ENCODE data around the gene TMSB10.
"Not testable (repeated sequence)": the region's sequence is repeated elsewhere in the genome, so short reads cannot be mapped to it uniquely, and the experiment has no call there.

TMSB10 gene

DNA sequence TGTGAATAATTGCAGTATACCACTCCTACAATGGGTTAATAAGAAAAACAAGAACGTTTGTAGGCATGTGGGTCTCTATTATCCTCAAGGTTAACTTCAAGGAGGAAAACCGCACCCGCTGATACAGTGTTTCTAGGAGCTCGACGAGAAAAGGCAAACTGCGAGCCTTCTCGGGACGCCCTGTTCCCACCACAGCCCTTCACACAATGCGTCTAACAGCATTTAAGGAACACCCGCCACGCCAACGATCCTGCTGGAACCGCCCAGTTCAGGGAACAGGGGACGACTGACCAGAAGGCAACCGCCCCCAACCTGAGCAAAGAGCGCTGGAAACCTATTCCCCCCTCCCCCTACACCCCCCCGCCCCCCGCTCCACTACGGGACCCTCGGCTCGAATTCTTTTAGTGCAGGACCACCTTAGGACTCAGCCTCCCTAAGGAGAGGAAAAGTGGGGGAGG is 710 bp upstream of the TMSB10 start:
- no peak for DNase-seq

- peak in 3 of 4 experiments; percentile 20 to 33 (median 25) for DNase-seq
Measured at GRCh38 chr2:84906108-84906899, 848 bp downstream of the TMSB10 start.

GRCh38 chr2:84906900-84907714 is 1.7 kb downstream of the TMSB10 start:
- DNase-seq: peak in 2 of 4 experiments; percentile 24 to 41

DNA sequence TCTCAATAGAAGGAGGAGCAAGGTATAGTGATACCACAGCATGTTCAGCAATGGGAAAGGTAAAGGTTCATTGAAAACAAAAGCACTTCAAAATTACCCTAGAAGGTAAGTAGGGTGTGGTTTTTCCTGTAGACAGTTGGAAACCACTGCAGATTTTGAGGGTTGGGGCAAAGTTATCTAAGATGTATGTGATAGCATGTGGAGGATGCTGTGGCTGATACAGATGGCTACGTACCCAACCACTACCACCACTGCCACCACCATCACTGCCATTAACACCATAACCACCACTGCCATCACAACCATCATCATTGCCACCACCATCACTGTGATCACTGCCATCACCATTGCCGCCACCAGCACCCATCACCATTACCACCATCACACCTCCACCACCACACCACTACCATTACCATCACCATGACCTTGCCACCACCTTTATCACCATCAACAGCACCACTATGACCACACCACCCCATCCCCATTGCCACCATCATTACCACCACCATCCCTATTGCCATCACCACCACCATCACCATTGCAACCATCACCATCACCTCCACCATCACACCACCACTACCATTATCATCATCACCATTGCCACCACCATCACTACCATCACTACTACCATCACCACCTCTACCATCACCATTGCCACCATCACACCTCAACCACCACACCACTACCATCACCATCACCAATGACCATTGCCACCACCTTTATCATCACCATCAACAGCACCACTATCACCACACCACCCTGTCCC is 3.7 kb downstream of the TMSB10 start:
- no peak for DNase-seq

DNA sequence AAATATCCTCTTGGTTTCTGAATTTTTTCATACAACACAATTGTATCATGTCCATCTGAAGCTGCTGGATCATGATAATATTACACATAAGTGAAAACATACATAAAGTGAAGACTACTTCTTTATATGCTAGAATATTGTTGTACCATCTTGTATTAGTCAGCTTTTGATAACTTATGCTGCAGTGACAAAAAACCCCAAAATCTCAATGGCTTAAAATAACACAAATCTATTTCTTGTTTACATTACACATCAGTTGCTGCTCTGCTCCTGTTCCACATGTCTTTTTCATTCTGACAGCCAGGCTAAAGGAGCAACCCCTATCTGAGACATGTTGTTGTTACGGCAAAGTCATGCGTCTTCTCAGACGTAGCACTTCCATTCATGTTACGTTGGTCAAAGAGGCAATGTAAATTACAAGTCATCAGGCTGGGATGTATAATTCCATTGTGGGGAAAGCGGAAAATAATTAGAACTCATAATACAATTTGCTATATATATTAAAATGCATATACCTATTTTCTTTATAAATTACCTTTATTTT is 5.8 kb downstream of the TMSB10 start:
- no peak for DNase-seq

DNA sequence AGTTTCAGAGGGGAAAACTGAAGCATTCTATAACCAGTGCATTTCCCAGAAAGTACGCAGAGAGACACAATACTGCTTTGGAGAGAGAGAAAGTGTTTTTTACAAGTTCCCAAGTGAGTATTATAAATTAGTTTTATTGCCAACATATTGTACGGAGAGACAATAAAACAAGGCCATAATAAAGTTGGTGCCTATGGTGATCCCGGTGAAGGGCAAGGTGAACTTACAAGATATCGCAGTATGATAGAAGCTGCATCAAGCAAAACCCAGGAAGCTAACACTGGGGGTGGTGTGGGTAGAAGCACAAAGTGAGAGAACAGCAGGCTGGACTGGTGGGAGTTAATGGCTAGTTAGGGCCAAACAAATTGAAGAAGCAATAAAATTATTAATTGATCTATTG is 7.5 kb downstream of the TMSB10 start:
- DNase-seq: no peak

- no peak for DNase-seq
Measured at GRCh38 chr2:84914334-84914733, 8.9 kb downstream of the TMSB10 start.

DNA sequence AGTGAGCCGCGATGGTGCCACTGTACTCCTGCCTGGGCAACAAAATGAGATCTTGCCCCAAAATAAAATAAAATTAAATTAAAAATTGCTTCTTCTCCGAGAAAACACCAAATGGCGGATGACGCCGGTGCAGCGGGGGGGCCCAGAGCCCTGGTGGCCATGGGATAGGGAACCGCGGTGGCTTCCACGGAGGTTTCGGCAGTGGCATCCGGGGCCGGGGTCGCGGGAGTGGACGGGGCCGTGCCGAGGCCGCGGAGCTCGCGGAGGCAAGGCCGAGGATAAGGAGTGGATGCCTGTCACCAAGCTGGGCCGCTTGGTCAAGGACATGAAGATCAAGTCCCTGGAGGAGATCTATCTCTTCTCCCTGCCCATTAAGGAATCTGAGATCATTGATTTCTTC is 10.2 kb downstream of the TMSB10 start:
- DNase-seq: not testable (repeated sequence)

DNA sequence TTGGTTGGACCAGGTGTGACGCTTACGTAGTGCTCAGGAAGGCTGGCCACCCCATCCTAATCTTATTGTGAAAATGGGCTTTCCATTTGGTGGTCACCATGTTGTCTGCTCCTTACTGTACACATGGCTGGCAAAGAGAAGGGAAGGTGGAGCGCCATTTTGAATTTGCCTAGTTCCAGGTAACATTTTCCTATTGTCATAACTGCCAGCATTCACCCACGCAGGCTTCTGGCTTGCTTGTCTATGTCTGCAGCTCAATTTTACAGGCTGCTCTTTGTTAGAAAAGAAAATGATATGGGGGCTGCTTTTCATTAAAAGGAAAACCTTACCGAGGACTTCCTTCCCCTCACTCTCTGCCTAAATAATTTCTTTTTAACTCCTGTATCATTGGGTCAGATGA is 12.4 kb downstream of the TMSB10 start:
- DNase-seq: not testable (repeated sequence)

GRCh38 chr2:84918430-84918829 is 13.0 kb downstream of the TMSB10 start:
- DNase-seq: no peak

- DNase-seq: no peak
Measured at GRCh38 chr2:84919885-84920580, 14.6 kb downstream of the TMSB10 start.

GRCh38 chr2:84923009-84923408 is 17.6 kb downstream of the TMSB10 start:
- DNase-seq: no peak

- DNase-seq: peak in 1 of 4 experiments; percentile 9
Measured at GRCh38 chr2:84924173-84925106, 19.0 kb downstream of the TMSB10 start.

- no peak for DNase-seq
Measured at GRCh38 chr2:84925336-84925723, 19.9 kb downstream of the TMSB10 start.

GRCh38 chr2:84925724-84926376 is 20.4 kb downstream of the TMSB10 start:
- peak; percentile 96 to 99 (median 98) for DNase-seq

DNA sequence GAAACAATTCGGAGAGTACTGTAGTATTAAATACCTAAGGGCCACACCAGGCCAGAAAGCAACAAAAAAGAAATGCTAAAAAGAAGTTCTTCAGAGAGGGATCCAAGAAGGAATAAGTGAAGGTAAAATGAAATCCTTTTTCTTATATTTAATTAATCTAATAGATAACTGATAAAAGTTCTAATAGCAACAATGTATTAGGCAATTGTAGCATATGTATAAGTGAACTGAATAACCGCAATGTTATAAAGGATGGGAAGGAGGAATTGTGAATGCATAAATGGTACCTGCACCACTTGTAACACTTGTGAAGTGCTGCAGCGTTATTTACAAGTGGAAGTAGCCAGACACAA is 21.8 kb downstream of the TMSB10 start:
- no peak for DNase-seq

DNA sequence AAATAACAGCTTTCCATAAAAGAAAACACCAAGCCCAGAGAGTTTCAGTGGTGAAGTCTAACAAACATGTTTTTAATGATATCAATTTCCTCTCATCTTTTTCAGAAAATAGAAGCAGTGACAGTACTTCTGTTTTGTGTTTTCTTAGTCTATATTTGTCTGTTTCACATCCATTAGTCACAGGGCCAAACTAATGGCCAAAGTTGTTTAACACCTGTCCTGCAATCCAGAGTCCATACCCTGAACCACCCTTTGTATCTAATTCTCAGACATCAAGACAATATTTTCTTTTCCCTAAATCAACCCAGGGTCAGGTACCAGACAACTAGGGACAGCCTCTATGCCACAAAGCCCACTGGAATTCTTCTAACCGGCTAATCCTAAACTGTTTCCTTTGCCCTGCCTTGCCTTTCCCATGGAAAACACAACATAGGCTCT is 25.9 kb downstream of the TMSB10 start:
- DNase-seq: no peak

- DNase-seq: no peak
Measured at GRCh38 chr2:84938194-84938879, 32.9 kb downstream of the TMSB10 start.

GRCh38 chr2:84939426-84940087 is 34.1 kb downstream of the TMSB10 start:
- DNase-seq: peak in 3 of 4 experiments; percentile 21 to 44 (median 41)

Measured in activated CD4-positive, CD25-positive, alpha-beta regulatory T cell (primary cell).